GM21717 (cell line): ENCODE results near the gene C18orf54.
"Not testable (repeated sequence)": the region's sequence is repeated elsewhere in the genome, so short reads cannot be mapped to it uniquely, and the experiment has no call there.

ENCODE experiments used
- ATAC-seq: cut with Tn5 transposase; IDR thresholded peaks from one replicate; pipeline ENCODE4 v1.9.1; 2021; ENCODE audit warnings: mild to moderate bottlenecking, moderate library complexity; ENCODE audit not compliant: unreplicated experiment

The C18orf54 gene

GRCh38 chr18:54386800-54387495, 29.2 kb downstream of the C18orf54 start:
- not testable (repeated sequence) for ATAC-seq

- no peak for ATAC-seq
Measured at GRCh38 chr18:54387631-54388030, 29.9 kb downstream of the C18orf54 start.

GRCh38 chr18:54388203-54389142, 30.8 kb downstream of the C18orf54 start:
- peak; percentile 96 for ATAC-seq

GRCh38 chr18:54389143-54389505, 31.4 kb downstream of the C18orf54 start:
- peak; percentile 6 for ATAC-seq

GRCh38 chr18:54390838-54391237, 33.1 kb downstream of the C18orf54 start:
- ATAC-seq = no peak

GRCh38 chr18:54392543-54393023, 34.9 kb downstream of the C18orf54 start:
- peak; percentile 46 for ATAC-seq

- ATAC-seq = no peak
Measured at GRCh38 chr18:54393648-54394294, 36.1 kb downstream of the C18orf54 start.

- no peak for ATAC-seq
Measured at GRCh38 chr18:54396760-54397159, 39.1 kb downstream of the C18orf54 start.

- ATAC-seq = no peak
Measured at GRCh38 chr18:54405290-54405689, 47.6 kb downstream of the C18orf54 start.

GRCh38 chr18:54411781-54412180, 54.1 kb downstream of the C18orf54 start:
- ATAC-seq = no peak

- ATAC-seq = no peak
Measured at GRCh38 chr18:54415086-54415485, 57.4 kb downstream of the C18orf54 start.

- no peak for ATAC-seq
Measured at GRCh38 chr18:54416436-54416835, 58.7 kb downstream of the C18orf54 start.

GRCh38 chr18:54423831-54424230, 66.1 kb downstream of the C18orf54 start:
- ATAC-seq = no peak

- ATAC-seq = no peak
Measured at GRCh38 chr18:54426085-54426665, 68.5 kb downstream of the C18orf54 start.
